ENCODE results near the gene PLPP3. TPM values are rescaled to one million over a fixed set of nuclear protein-coding genes. Genes with fewer than 3 reads are reported as not detected.

Gene PLPP3
- total and polyA plus RNA-seq, 9 of the 15 experiments (the other 6 are each of a cell fraction or from before 2014, with no cell fraction given), result 0.07 to 0.54 (median 0.20) TPM

GRCh38 chr1:56481140-56481694, 98.1 kb downstream of the PLPP3 start:
- TF ChIP-seq RBM25 (IDR thresholded peaks at IDR 0.05; ENCODE audit: low read depth, low read length, severe bottlenecking) (peak; percentile 53), BCLAF1 (IDR thresholded peaks at IDR 0.05; ENCODE audit: borderline replicate concordance in 1 of 2, control insufficient read depth in 1 of 2, low read depth in 2 of 2, low read length in 1 of 2) (no peak)
- Histone ChIP-seq H3K9me3 (replicated peaks; ENCODE audit: control insufficient read depth, insufficient read depth, low read depth, low read length) (no peaks in the 10 kb centered on the region), H4K20me1 (replicated peaks; ENCODE audit: control insufficient read depth, insufficient read depth, low read length) (no peaks in the 10 kb centered on the region), H3K27ac (ENCODE audit: extremely low read depth, low read depth, low read length) (no peak overlapping the region), H3K4me2 (ENCODE audit: insufficient read depth, low read length) (no peak overlapping the region), H3K27me3 (ENCODE audit: control insufficient read depth in 2 of 2, insufficient read depth in 2 of 2, low read length in 2 of 2) (peaks cover 16 to 29% of the 10 kb centered on the region in 2 experiments), H3K79me2 (ENCODE audit: control insufficient read depth, insufficient read depth, low read length) (no peaks in the 10 kb centered on the region), H3K36me3 (ENCODE audit: control insufficient read depth, insufficient read depth, low read length) (no peaks in the 10 kb centered on the region), H3K9ac (ENCODE audit: insufficient read depth in 1 of 2, low read depth in 2 of 2, low read length in 2 of 2) (no peak overlapping the region), H2AFZ (ENCODE audit: low read depth, low read length) (no peak overlapping the region), H3K4me3 (no peak overlapping the region), H3K4me1 (replicated peaks in 1 of 2; ENCODE audit: control insufficient read depth in 2 of 2, insufficient read depth in 2 of 2, low read length in 2 of 2) (peaks cover 0 to 8% of the 10 kb centered on the region in 2 experiments; a peak in 1 of 5 replicates), H3K9me1 (ENCODE audit: control insufficient read depth, insufficient read depth, low read length) (no peaks in the 10 kb centered on the region)
- ATAC-seq (no peak), DNase-seq (ENCODE audit: extremely low read depth in 1 of 4, low spot score in 3 of 4) (peak in 1 of 4 experiments; percentile 15), FAIRE-seq (no peak)
- ChIA-PET CTCF (ENCODE audit: low intra/inter-chr PET ratio) (no interaction called here), POLR2A (no interaction called here)
- in situ Hi-C loops (cut with MboI), result no loop called here
- intact Hi-C loops (cut with micrococcal nuclease), result no loop called here
- BruUV-seq (replicated peaks), result no TSS peak
